CD4-positive, alpha-beta T cell treated with Interleukin-6 for 4 hours (primary cell): ENCODE results near the gene CRABP2.

Experiments
- DNase-seq: peaks from one replicate; pipeline ENCODE4 v3.0.0-alpha.2; 2020; ENCODE audit warnings: mixed read lengths

Gene CRABP2

DNA sequence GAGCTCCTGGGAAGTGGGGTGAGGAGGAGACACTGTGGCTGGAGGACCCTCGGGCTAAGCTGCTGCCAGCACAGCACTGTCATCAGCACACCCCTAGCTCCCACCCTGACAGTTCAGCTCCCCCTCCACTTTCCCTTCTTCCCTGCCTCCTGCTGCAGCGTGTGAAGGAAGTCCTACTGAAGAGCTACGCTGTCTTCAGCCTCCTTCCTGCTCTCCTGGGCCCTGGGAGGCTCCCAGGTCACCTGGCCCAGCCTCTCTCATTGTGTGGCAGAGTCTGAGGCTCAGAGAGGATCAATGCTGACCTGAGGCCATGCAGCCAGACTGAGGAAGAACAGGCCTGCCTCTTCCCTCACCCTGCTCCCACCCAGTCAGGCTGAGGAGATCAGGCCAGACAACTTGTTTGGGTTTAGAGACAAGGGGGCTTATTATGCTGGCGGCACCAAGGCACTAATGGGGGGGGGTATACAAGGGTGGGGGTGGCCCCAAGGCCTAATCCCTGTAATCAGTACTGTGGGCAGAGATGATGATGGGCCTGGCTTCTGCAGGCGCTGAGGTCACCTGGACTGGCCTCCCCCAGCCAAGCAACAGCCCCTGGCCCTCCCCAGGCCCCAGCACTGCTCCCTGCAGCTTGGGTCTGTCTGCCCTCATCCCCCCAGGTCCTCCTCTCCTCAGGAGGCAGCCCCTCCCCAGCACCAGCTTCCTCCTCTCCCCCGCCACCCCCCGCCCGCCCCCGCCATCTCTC, 37.2 kb downstream of the CRABP2 start:
- DNase-seq, result no peak

DNA sequence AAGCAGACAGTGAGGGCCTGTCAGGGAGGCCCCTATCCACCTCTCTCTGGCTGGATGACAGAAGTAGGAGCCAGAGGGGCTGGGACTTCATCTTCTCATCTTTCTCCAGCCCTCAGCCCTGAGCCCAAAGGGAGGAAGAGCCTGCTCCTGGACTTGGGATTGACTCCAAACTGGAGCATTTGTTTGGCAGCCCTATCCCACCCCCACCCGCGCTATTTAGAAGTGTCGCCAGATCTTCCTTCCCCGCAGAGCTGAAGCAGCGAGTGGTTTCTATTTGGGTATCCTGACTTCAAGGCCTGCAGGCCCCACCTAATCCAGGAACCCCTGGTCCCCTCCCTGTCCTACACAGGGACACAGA, 37.8 kb downstream of the CRABP2 start:
- no peak for DNase-seq

DNA sequence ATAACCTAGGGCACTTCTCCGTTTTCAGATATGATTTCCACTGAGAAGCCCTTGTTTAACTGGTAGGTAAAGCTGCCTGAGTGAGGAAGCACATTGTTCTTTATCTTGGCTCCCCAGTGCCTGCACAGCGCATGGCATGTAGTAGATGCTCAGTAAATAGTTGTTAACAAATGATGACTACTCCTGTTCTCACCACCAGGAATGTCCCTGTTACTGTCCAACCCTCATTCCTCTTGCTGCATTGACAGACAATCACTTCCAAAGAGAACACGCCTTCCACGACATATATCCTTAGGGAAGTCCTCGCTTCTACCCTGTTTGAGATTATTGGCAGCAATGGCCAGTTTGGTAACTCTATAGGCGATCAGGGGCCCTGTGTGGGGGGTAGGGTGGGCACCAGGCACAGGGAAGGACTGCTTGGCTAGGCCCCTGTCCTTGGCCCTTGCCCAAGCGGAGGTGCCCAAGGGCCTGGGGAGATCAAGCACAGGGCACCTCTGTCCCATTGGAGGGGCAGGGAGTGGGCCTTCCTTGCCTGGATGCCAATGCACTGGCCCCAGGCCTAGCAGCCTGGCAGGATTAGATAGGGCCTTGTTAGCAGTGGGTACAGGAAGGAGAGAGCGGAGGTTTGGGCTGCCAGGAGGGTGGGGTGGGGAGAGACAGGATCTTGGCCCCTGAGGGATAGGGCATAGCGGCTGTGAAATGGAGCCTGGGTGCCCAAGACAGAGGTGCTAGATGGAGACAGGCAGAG, 38.3 kb downstream of the CRABP2 start:
- no peak for DNase-seq

DNA sequence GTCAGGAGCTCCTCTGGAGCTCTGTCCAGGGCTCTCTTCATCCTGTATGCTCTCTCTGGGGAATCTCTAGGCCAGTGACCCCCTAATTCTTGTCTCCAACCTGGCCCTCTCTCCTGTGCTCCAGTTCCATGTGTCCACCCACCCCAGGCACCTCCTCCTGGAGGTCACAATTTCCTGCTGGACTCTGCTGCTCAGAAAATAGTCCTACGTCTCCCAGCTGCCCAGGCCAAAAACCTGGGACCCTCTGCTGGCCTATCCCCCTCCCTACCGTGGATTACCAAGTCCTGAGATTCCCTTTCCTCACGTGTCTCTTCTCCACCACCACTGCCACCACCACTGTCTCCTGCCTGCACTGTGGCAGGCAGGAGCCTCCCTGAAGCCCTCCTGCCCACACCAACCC, 39.8 kb downstream of the CRABP2 start:
- DNase-seq, result no peak

DNA sequence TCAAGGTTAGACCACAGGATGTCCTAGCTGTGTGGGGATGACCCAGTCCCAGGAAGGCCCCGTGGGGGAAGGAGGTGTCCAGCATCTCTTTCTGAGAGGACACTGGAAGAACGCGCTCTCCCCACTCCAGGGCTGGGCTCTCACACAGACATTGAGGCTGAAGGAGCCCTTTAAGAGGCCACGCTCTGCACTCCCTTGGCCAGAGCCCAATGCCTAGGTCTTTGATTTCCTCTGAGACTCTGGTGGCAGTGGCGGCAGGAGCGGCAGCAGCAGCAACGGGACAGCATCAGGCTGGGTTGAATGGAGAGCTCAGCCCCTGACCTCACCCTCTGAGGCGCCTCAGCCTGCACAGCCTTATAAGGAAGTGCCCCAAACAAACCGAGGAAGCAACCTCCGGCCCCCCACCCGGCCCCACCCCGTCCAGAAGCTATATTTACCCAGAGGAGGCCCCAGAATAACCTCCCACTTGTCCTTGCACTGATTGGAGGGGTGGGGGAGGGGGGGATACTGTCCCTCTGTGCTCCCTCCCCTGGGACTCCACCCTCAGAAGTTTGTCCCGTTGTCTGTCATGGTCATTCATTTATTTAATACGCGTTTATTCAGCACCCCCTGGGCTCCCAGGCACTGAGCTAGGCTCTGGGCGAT, 40.5 kb downstream of the CRABP2 start:
- DNase-seq, result no peak

DNA sequence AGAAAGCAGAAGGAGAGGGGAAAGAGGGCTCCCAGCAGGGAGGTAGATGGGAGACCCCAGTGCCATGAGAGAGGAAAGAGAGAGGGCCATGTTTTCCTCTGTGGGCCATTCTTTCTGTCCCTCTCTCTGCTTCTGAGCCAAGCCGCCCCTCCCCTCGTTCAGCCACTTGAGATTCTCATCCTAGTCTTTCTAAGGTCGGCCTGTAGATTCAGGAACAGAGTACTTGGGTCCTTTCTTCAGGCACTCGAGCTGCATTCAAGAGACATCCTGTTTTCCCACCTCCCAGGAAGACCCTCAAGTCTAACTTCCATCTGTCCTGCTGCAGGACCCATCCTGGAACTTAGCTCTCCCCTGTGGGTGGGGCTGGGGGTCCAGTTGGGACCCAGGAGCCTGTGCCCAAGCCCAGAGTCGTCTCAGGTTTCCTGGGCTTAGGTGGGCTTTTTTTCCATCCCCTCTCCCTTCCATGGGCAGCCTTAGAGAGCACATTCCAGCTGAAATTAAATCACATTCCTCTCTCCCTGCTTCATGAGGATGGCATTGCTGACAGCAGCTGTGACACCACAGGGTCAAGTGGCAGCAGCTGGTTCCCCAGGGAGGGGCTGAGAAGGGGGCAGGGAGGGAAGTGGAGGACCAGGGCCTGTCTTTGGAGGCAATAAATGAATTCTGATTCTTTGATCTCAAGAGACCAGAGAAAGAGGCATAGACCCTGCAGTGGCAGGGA, 41.2 kb downstream of the CRABP2 start:
- no peak for DNase-seq

DNA sequence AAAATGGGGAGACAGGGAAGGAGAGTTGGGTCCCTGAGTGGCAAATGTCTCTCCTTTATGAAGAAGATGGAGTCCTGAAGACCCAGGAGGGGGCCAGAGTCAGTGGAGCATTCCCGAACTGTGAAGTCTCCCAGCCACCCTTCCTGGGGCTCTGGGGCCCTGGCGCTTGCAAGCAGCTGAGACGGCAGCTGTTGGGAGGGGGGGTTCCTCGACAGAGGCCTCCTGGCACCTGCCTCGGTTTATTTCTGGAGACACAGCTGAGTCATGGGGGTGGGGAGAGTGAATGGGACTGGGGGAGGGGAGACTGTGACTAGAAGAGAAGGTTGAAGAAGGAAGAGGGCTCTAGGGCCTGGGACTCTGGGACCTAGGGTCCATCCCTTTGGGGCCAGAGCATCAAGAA, 42.2 kb downstream of the CRABP2 start:
- no peak for DNase-seq

DNA sequence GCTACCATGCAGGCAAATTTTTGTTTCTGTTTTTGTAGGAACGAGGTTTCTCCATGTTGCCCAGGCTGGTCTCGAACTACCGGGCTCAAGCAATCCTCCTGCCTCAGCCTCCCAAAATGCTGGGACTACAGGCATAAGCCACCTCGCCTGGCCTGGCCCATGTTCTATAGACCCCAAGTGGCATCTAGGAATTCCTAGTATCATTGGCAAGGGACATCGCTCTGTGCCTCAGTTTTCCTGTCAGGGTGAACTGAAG, 42.7 kb downstream of the CRABP2 start:
- DNase-seq, result no peak

DNA sequence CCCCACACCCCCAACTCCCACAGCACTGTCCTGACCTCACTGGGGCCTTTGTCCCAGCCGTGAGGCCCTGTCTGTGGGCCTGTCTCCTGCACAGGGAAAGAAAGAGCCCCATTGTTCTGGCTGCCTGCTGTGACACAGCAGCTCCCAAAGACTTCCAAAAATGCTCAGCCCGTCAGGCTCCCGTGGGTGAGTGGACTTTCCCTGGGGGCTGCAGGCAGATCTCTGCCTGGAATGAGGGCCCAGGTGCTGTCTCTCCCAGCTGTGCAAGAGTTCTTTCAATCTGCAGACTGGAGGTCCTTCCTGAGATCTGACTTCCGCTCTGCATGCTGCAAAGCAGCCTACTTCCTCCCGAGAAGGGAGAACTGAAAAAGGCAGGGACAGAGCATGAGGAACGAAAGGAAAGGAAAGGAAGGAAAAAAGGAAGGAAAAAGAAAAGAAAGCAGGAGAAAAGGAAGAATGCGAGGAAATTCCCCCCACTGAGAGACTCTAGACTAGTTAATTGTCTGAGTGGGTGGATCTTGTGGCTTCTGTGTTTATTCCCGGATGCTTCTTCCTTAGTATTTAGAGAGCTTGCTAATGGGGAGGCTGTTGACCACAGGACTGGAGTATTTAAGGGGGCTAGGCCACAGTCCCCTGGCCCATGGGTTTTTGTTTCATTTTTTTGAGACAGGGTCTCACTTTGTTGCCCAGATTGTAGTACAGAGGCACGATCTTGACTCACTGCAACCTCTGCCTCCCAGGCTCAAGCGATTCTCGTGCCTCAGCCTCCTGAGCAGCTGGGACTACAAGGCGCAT, 43.2 kb downstream of the CRABP2 start:
- no peak for DNase-seq

DNA sequence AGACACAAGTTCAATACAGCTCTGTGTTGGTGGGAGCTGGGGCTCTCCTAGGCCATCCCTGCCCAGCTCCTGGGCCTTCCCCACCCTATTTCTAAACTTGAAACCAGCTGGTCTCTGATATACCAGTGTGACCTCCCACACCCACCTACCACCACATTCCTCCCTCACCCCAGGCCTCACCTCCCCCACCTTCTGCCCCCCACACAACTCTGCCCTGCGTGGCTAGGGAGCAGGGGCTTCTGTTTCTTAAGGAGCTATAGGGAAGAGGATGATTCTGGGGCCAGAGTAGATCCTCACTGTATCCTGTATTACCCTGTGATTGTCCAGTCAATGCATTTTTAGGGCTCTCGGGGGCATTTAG, 44.7 kb downstream of the CRABP2 start:
- DNase-seq, result no peak

DNA sequence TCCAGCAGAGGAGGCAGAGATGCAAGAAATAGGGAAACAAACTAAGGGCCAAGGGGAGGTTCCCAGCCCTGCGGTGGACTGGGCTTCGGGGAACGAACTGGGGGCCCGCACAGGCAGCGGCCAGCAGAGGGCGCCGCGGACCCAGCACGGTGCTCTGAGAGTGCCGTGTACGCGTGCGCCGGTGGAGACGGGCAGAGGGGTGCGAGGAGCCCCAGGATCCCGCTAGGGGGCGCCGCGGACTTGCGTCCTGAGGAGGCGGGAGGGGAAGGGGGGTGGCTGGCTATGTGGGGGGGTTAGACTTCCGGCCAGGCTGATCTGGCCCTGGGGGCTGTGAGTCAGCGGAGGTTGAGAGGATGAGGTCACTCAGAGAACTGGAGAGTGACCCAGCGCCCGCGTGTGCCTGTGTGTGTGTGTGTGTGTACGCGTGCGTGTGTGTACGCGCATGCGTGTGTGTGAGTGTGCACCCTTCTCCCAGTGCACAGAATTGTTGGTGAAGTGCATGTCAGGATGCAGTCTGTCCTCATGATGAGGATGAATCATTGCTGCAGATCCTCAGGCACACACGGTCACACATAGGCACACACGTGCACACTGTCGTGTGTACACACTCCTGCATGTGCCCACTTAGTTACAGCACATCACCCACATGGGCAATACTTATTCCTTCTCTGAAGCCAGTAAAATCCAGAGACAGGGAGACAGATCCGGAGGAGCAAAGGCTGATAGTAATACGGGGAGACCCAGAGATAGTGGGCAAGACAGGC, 45.2 kb downstream of the CRABP2 start:
- DNase-seq, result peak; percentile 92

DNA sequence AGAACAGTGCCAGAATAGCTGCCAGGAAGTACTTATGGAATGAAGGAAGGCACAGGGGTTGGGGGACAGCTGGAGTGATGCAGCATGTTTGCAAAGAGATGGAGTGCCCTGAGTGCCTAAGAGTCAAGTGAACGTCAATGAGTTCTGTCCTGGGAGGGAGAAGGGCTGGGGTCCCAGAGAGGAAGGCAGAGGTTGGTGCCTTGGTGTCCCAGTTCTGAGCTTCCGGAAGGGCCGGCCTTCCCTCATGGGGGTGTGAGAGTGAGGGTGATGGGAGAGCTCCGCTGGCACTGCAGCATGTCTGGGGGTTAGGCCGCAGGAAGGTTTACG, 45.8 kb downstream of the CRABP2 start:
- DNase-seq, result no peak

DNA sequence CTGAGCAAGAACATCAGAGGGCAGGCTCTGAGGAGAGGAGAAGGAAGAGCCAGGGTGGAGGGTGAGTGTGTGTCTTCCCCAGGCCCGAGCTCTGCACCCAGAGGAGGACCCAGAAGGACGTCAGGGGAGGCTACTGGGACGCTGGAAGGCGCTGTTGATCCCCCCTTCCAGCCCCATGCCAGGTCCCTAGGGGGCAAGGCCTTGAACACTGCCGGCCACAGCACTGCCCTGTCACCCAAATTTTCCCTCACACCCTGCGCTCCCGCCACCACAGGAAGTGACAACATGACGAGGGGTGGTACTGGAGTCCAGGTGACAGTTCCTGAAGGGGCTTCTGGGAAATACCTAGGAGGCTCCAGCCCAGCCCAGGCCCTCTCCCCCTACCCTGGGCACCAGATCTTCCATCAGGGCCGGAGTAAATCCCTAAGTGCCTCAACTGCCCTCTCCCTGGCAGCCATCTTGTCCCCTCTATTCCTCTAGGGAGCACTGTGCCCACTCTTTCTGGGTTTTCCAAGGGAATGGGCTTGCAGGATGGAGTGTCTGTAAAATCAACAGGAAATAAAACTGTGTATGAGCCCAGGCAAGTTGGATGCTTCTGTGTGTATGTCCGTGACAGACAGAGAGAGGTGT, 46.3 kb downstream of the CRABP2 start:
- no peak for DNase-seq

DNA sequence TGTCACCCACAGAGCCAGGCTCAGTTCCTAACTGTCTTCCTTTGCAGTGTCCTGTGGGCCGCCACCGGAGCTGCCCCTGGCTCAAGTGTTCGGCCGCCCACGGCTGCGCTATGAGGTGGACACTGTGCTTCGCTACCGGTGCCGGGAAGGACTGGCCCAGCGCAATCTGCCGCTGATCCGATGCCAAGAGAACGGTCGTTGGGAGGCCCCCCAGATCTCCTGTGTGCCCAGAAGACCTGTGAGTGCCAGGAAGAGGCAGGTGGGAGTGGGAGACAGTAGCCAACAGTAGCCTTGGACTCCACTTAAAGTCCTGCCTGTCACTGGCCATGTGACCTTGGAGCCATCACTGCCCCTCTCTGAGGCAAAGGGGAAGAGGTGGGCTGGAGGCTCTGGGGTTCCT, 46.9 kb downstream of the CRABP2 start:
- DNase-seq, result no peak

DNA sequence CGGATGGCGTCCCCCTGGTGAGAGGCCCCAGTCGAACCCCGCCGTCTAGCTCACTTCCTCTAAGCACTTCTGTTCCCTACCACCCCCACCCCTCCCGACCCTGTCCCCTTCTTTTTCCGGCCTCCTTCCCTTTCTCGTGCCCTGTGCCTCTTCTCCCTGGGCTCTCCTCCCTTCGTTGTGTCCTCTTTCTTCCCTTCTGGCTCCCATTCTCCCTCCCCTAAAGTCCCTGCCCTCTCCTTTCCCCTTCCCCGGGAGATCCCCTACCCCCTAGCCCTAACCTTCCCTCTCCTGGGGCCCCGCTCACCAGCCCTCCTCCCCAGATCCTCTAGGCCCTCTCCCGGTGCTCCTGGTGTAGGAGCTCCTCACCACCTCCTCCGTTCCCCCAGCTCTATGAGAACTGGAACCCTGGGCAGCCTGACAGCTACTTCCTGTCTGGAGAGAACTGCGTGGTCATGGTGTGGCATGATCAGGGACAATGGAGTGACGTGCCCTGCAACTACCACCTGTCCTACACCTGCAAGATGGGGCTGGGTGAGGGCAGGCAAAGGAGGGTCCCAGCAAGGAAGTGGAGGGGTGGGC, 47.6 kb downstream of the CRABP2 start:
- DNase-seq, result no peak

DNA sequence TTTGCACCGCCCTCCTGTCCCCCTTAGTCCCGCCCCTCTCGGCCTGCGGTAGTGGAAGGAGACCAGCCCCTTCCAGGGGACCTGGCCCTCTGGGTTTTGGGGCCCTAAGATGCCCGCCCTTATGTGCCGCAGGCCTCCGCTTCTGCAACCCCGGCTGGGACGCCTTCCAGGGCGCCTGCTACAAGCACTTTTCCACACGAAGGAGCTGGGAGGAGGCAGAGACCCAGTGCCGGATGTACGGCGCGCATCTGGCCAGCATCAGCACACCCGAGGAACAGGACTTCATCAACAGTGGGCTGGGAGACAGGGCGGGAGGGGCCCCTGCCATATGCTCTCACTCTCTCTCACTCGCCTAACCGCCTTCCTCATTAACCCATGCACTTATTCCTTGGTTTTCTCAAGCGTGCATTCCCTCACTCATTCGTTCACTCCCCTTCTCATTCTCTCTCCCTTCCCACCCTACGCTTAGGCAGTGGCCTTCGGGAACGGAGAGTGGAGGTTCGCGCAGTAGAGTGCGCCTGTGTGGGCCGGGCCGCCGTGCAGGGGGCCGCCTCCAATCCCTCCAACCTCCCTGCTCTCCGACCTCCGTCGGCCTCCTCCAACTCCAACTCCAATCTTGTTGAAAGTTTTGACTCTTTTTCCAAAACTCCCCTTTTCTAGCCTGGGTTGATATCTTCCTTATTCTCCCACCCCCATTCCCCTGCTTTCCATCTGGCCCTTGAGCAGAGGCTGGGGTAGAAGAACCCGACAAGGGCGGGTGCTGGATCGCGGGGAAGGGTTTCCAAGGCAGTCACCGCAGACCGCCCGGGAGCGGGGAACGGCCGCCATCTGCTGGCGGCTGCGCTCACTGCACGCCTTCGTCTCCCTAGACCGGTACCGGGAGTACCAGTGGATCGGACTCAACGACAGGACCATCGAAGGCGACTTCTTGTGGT, 48.3 kb downstream of the CRABP2 start:
- DNase-seq, result peak; percentile 78

DNA sequence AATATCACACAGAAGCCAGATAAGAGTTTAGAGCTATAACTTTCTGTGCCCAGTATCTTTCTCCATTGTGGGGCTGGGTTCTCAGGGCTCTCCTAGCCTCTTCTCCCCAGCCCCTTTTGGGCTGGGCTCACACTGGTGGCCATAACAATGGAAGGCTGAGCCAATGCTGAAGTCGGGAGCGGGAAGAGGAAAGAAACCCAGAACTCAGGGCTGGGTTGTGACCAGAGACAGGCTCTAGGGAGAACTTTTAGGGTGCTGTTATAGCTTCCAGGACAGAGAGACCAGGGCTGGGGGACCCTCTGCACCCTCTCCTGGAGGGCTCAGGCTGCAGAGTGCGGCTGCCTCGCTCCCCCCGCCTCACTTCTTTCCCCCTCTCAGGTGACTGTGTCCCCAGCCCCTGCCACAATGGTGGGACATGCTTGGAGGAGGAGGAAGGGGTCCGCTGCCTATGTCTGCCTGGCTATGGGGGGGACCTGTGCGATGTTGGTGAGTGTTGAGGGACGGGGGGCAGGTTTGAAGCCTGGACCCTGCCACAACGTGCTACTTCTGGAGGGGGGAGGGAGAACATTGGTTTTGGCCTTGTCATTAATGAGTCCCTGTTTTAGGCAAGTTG, 49.4 kb downstream of the CRABP2 start:
- no peak for DNase-seq

DNA sequence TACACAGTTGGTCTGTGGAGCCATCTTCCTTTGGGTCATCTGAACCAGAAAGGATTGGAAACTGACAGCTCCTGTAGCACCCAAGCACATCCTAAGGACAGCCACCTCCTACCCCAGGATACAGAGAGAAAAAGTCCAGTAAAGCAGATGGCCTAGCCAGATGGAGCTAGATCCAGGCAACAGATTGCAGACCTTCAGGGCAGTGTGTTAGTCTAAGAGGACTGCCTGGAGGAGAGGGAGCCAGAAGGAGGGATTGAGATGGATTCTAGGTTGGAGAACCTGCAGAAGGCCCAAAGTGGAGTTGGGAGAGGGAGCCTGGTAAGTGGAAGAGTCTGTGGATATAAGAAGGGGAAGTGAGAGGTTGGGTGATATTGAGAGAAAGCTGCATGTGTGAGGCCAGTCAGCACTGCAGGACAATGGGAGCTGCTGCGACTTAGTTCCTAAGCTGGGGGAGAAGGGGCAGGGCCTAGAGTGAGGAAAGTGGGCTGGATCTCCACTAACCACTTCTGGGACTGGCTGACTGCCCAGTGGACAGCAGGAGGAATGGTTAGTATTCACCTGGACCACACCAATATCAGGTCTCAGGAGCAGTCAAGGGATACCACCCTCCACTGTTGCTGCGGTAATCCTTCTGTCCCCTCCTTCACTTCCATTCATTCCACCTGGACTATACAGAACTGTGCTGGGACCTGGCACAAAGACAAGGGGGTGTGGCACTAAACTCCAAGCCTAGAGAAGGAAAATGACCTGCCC, 50.1 kb downstream of the CRABP2 start:
- no peak for DNase-seq

DNA sequence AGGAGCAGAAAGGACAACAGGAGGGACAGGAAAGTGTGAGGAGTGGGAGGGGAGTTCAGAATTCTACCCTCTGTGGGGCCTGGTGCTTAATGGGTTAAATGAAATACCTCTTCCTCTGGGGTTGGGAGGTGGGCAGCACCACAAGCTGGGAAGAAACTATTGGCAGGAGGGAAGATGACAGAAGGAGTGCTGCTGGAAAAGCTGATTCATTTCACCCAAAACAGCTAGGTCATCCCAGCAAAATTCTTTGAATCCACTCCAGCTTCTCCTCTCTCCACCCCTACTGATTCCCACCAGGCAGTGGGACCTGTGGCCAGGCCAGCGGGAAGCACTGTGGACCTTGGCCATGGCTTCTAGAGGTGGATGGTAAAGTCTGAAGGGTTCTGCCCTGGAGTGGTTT, 50.7 kb downstream of the CRABP2 start:
- no peak for DNase-seq
